ENCODE data around the gene IREB2. TPM values are rescaled to one million over a fixed set of nuclear protein-coding genes. Genes with fewer than 3 reads are reported as not detected.

The IREB2 gene
- total and polyA plus RNA-seq, 2 donors (not counting 3 experiments of a cell fraction or from before 2014, with no cell fraction given), result 12.7 to 51.4 TPM

GRCh38 chr15:78431955-78432354 is 6.1 kb upstream of the IREB2 start:
- Histone ChIP-seq H3K9ac (replicated peaks; ENCODE audit: extremely low read depth, insufficient read depth, low read length) (no peak overlapping the region), H4K20me1 (replicated peaks; ENCODE audit: control insufficient read depth, extremely low read depth, insufficient read depth, low read length) (no peaks in the 10 kb centered on the region), H3K79me2 (ENCODE audit: control insufficient read depth, insufficient read depth, low read length) (no peaks in the 10 kb centered on the region), H3K4me1 (ENCODE audit: control insufficient read depth, extremely low read depth, insufficient read depth, low read length) (no peaks in the 10 kb centered on the region), H3K9me1 (replicated peaks; ENCODE audit: control insufficient read depth, extremely low read depth, insufficient read depth, low read length) (no peaks in the 10 kb centered on the region), H3K9me3 (replicated peaks; ENCODE audit: control insufficient read depth, insufficient read depth, low read length) (no peaks in the 10 kb centered on the region), H3K27me3 (ENCODE audit: control insufficient read depth in 2 of 2, insufficient read depth in 2 of 2, low read length in 2 of 2) (peaks cover 17 to 30% of the 10 kb centered on the region in 2 experiments), H3K4me3 (replicated peaks in 1 of 3; ENCODE audit: insufficient read depth in 1 of 3, low read depth in 1 of 3, low read length in 3 of 3) (no peak overlapping the region), H2AFZ (ENCODE audit: low read depth, low read length) (no peak overlapping the region), H3K27ac (ENCODE audit: insufficient read depth, low read depth, low read length) (no peak overlapping the region), H3K4me2 (ENCODE audit: insufficient read depth, low read length) (no peak overlapping the region), H3K36me3 (ENCODE audit: control insufficient read depth in 2 of 2, extremely low read depth in 1 of 2, insufficient read depth in 2 of 2, low read length in 2 of 2) (no peaks in the 10 kb centered on the region)
- intact Hi-C loops (cut with micrococcal nuclease) (no loop called here), dilution Hi-C loops (cut with MboI; ENCODE audit: extremely low pct_ligation_motif_present, low sequenced_read_pairs) (no loop called here)
- DNase-seq (ENCODE audit: low read depth, low spot score) (no peak), FAIRE-seq (no peak)
- POLR2A ChIA-PET, result no interaction called here
- CTCF ChIA-PET, result interaction anchor here (1.5 kb wide), 1 partner anchor 9 kb away, joined by 4 read pairs; no protein-coding TSS in a partner anchor
- BruUV-seq (replicated peaks), result no TSS peak
- TF ChIP-seq FOS (IDR thresholded peaks at IDR 0.05; ENCODE audit: borderline replicate concordance, insufficient read depth, low read length), result no peak
- TF ChIP-seq GATA2 (IDR thresholded peaks at IDR 0.05; ENCODE audit: insufficient read depth, insufficient read length, low read depth, low read length), result no peak
- no peak for TF ChIP-seq POLR2A (IDR thresholded peaks at IDR 0.05; ENCODE audit: low read depth, low read length)
- no peak for TF ChIP-seq POLR2AphosphoS5 (IDR thresholded peaks at IDR 0.05; ENCODE audit: insufficient read depth, low read depth, low read length)
- TF ChIP-seq, protein P1, sequence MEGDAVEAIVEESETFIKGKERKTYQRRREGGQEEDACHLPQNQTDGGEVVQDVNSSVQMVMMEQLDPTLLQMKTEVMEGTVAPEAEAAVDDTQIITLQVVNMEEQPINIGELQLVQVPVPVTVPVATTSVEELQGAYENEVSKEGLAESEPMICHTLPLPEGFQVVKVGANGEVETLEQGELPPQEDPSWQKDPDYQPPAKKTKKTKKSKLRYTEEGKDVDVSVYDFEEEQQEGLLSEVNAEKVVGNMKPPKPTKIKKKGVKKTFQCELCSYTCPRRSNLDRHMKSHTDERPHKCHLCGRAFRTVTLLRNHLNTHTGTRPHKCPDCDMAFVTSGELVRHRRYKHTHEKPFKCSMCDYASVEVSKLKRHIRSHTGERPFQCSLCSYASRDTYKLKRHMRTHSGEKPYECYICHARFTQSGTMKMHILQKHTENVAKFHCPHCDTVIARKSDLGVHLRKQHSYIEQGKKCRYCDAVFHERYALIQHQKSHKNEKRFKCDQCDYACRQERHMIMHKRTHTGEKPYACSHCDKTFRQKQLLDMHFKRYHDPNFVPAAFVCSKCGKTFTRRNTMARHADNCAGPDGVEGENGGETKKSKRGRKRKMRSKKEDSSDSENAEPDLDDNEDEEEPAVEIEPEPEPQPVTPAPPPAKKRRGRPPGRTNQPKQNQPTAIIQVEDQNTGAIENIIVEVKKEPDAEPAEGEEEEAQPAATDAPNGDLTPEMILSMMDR (IDR thresholded peaks at IDR 0.05; ENCODE audit: extremely low read depth in 1 of 2, insufficient read depth in 1 of 2, low read depth in 1 of 2, low read length in 2 of 2), result no peak
- no peak for TF ChIP-seq JUN (IDR thresholded peaks at IDR 0.05; ENCODE audit: borderline replicate concordance, insufficient read depth, insufficient read length, low read depth)
- no peak for TF ChIP-seq MYC (IDR thresholded peaks at IDR 0.05; ENCODE audit: low read depth, low read length)
- TF ChIP-seq MAX (IDR thresholded peaks at IDR 0.05; ENCODE audit: insufficient read depth, insufficient read length), result no peak
- no peak for TF ChIP-seq EZH2 (IDR thresholded peaks at IDR 0.05; ENCODE audit: borderline replicate concordance, low read depth, low read length, severe bottlenecking)

Data from endothelial cell of umbilical vein (primary cell).